Right lobe of liver (tissue), 6 donors: ENCODE measurements around the gene PDLIM3. TPM values are rescaled to one million over a fixed set of nuclear protein-coding genes. Genes with fewer than 3 reads are reported as not detected.

Source experiments
- ATAC-seq, 4 donors: fragments of 200-7000 bp; cut with Tn5 transposase; one replicate each; pipeline ENCODE4 v1.9.1; 2020; ENCODE audit warnings: mild to moderate bottlenecking in 4 of 4, moderate library complexity in 4 of 4
- DNase-seq, 3 donors: peaks; one replicate each; pipeline ENCODE4 v3.0.0-alpha.2; 2020
- H3K27ac ChIP-seq, 3 donors: fragments of 200-600 bp; one replicate each; pipeline ENCODE4 v1.8.0; 2022
- H3K27me3 ChIP-seq, 2 donors: fragments of 200-600 bp; one replicate each; pipeline ENCODE4 v1.8.0; 2022
- H3K36me3 ChIP-seq, 4 donors: fragments of 200-600 bp; sonication (generic) in 1 of 4; one replicate each; pipeline versions ENCODE4 v1.5.1 to v1.8.0; 2017 to 2022; ENCODE audit warnings: control low read depth in 1 of 4
- H3K4me1 ChIP-seq, 4 donors: fragments of 200-600 bp; sonication (generic) in 1 of 4; one replicate each; pipeline versions ENCODE4 v1.5.1 to v1.8.0; 2017 to 2022; ENCODE audit warnings: control low read depth in 1 of 4
- H3K4me3 ChIP-seq, 3 donors: fragments of 200-600 bp; one replicate each; pipeline ENCODE4 v1.8.0; 2022
- H3K9me3 ChIP-seq, 4 donors: fragments of 200-600 bp; sonication (generic) in 1 of 4; one replicate each; pipeline versions ENCODE4 v1.5.1 to v1.8.0; 2017 to 2022; ENCODE audit warnings: control low read depth in 1 of 4
- CTCF ChIP-seq, 4 donors: fragments of 200-600 bp in 3 of 4; fragments of 450-650 bp in 1 of 4; IDR thresholded peaks; one replicate each; pipeline versions ENCODE4 v1.5.1 to v1.8.0; 2016 to 2022; ENCODE audit warnings: antibody characterized with exemption in 4 of 4, mild to moderate bottlenecking in 2 of 4
- POLR2A ChIP-seq: fragments of 450-650 bp; IDR thresholded peaks from one replicate; pipeline ENCODE4 v1.6.1; 2017; ENCODE audit warnings: antibody characterized with exemption, mild to moderate bottlenecking
- WGBS: methylation state at CpG from one replicate; pipeline ENCODE4 v1.1.6; 2018; ENCODE audit warnings: low coverage, low lambda C conversion rate; ENCODE audit not compliant: insufficient coverage; ENCODE audit errors: missing lambda C conversion rate; 5-methylcytosine and 5-hydroxymethylcytosine counted together
- intact Hi-C, 2 donors: fragments of 100-400 bp; cut with DNase I; formaldehyde crosslinking; loops; one replicate each; pipeline versions ENCODE4 v1.11.2 to v1.14.1; 2022
- total RNA-seq, 6 experiments: library from RNA; depleted of rRNA in 2 of 6; stranded (reverse); fragments of >200 nt in 2 of 6; fragmentation: NEBNext Ultra II Directional in 3 of 6; extraction: Animal tissue kit (Norgen Biotek cat#: 25700) in 3 of 6; gene quantifications; one replicate each; pipeline versions ENCODE4 v1.1.0 to v1.2.4, GENCODE V29; 2016 to 2023
- donor health status: DM: no; HTN: yes; CAD: no.
- donor health status: DM: no; HTN: no; CAD: no.
- donor health status: DM: no; HTN: no; CAD: no.
- donor health status: DM: no; HTN: yes; CAD: no.
- donor health status: DM: no; HTN: yes; CAD: no.

The PDLIM3 gene
- total RNA-seq, 6 experiments from 2014 or later = 1.8 to 23.7 (median 6.1) TPM

- 17% methylated on average over 2 of the region's 2 CpGs for WGBS
- Histone ChIP-seq H3K27me3 (no peaks in the 10 kb centered on the region), H3K27ac (peak overlapping the region in 1 of 3 donors; percentile 27), H3K36me3 (no peaks in the 10 kb centered on the region), H3K9me3 (no peaks in the 10 kb centered on the region), H3K4me3 (no peak overlapping the region), H3K4me1 (peaks cover 0 to 5% (median 0%) of the 10 kb centered on the region in 4 donors)
- TF ChIP-seq CTCF (IDR thresholded peaks at IDR 0.05) = no peak
- TF ChIP-seq POLR2A = no peak
- intact Hi-C loops = no loop called here
- DNase-seq = no peak
- ATAC-seq = peak in 3 of 4 donors; percentile 37 to 88 (median 45)
These were observed 79.2 kb downstream of the PDLIM3 start for GRCh38 chr4:185456131-185456530.

Other genes starting within 250 kb of the PDLIM3 start
- gene LRP2BP, start 139.6 kb downstream of the PDLIM3 start, total RNA-seq = under 1 TPM; 0.19 to 0.37 (median 0.27) TPM
- 10 to 100 TPM in 2 of 6 experiments, 1 to 10 TPM in 4; 3.9 to 19.0 (median 6.0) TPM for gene ANKRD37, start 138.7 kb downstream of the PDLIM3 start, total RNA-seq
- 10 to 100 TPM; 12.8 to 17.6 (median 14.0) TPM for gene UFSP2, start 109.5 kb downstream of the PDLIM3 start, total RNA-seq
- gene CCDC110, start 63.8 kb downstream of the PDLIM3 start, total RNA-seq = 1 to 10 TPM in 1 of 6 experiments, under 1 TPM in 5; 0.39 to 1.4 (median 0.46) TPM